GM12892 (cell line): ENCODE results near the gene E2F3.

Experiments used
- POLR2A ChIP-seq: IDR thresholded peaks from 2 replicates; pipeline ENCODE4 v1.6.1; 2011; ENCODE audit warnings: low read depth, low read length, control low read depth
- POLR2AphosphoS5 ChIP-seq: IDR thresholded peaks from 2 replicates; pipeline ENCODE4 v1.6.1; 2011; ENCODE audit warnings: low read depth, low read length, control low read depth

DNA sequence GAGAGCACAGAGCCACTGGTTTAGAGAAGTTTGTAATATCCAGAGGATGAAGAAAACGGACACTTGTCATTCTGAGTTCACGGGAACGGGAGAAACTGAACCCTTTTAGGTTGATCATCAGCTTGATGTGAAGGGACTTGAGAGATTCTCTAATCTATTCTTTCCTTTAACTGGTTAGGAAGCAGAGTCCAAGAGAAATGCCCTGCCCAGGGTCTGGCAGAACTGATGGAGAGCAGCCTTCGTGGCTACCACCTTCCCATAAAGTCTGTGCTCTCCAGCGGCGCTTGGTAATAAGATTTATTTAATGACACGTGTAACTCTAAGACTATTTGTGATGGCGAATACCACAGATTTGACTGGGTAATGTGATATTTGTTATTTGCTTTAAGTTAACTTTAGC is 36.0 kb downstream of the E2F3 start:
- no peak for TF ChIP-seq POLR2A
- TF ChIP-seq POLR2AphosphoS5 = no peak
